GM23248 (cell line): ENCODE results near the gene AUP1. TPM values are rescaled to one million over a fixed set of nuclear protein-coding genes. Genes with fewer than 3 reads are reported as not detected.

Experiments used
- DNase-seq: peaks from one replicate; pipeline ENCODE4 v3.0.0-alpha.2; 2015
- H2AFZ ChIP-seq: fragments of 200-600 bp; sonication (generic); 2 replicates; pipeline ENCODE4 v1.6.1; 2016; ENCODE audit warnings: antibody characterized with exemption
- H3F3A ChIP-seq: fragments of 200-600 bp; sonication (generic); 2 replicates; pipeline ENCODE4 v1.6.1; 2016; ENCODE audit warnings: mild to moderate bottlenecking, antibody characterized with exemption, mixed run types; ENCODE audit not compliant: insufficient read depth
- H3K27ac ChIP-seq: fragments of 200-600 bp; sonication (generic); 2 replicates; pipeline ENCODE4 v1.5.1; 2016; ENCODE audit warnings: mild to moderate bottlenecking
- H3K27me3 ChIP-seq: fragments of 200-600 bp; sonication (generic); replicated peaks from 2 replicates; pipeline ENCODE4 v1.6.1; 2016; ENCODE audit warnings: mild to moderate bottlenecking; ENCODE audit not compliant: insufficient read depth
- H3K36me3 ChIP-seq: fragments of 200-600 bp; sonication (generic); 2 replicates; pipeline ENCODE4 v1.6.1; 2016; ENCODE audit warnings: low read depth, mild to moderate bottlenecking
- H3K4me1 ChIP-seq: fragments of 200-600 bp; sonication (generic); 2 replicates; pipeline ENCODE4 v1.6.1; 2016; ENCODE audit warnings: mild to moderate bottlenecking; ENCODE audit not compliant: insufficient read depth
- H3K4me2 ChIP-seq: fragments of 200-600 bp; sonication (generic); one replicate; pipeline ENCODE4 v1.6.1; 2016; ENCODE audit warnings: mild to moderate bottlenecking; ENCODE audit not compliant: unreplicated experiment
- H3K4me3 ChIP-seq: fragments of 200-600 bp; sonication (generic); 2 replicates; pipeline ENCODE4 v1.5.1; 2016; ENCODE audit warnings: mild to moderate bottlenecking
- H3K79me2 ChIP-seq: fragments of 200-600 bp; sonication (generic); 2 replicates; pipeline ENCODE4 v1.6.1; 2016; ENCODE audit warnings: mild to moderate bottlenecking; ENCODE audit not compliant: insufficient read depth
- H3K9ac ChIP-seq: fragments of 200-600 bp; sonication (generic); 2 replicates; pipeline ENCODE4 v1.6.1; 2016; ENCODE audit warnings: mild to moderate bottlenecking
- H3K9me2 ChIP-seq: fragments of 200-600 bp; sonication (generic); 2 replicates; pipeline ENCODE4 v1.6.1; 2016; ENCODE audit warnings: mixed run types, mild to moderate bottlenecking, moderate library complexity; ENCODE audit not compliant: insufficient read depth
- H3K9me3 ChIP-seq: fragments of 200-600 bp; sonication (generic); one replicate; pipeline ENCODE4 v1.6.1; 2017; ENCODE audit warnings: low read depth
- H4K20me1 ChIP-seq: fragments of 200-600 bp; sonication (generic); 2 replicates; pipeline ENCODE4 v1.6.0; 2016; ENCODE audit not compliant: insufficient read depth
- EZH2 ChIP-seq: fragments of 200-600 bp; sonication (generic); IDR thresholded peaks from 2 replicates; pipeline ENCODE4 v1.6.1; 2018; ENCODE audit warnings: antibody characterized with exemption, mild to moderate bottlenecking; ENCODE audit not compliant: insufficient read depth, poor library complexity, severe bottlenecking
- EZH2phosphoT487 ChIP-seq: fragments of 200-600 bp; sonication (generic); IDR thresholded peaks from 2 replicates; pipeline ENCODE4 v1.6.1; 2018; ENCODE audit warnings: antibody characterized with exemption, moderate library complexity, mild to moderate bottlenecking, low read depth; ENCODE audit not compliant: insufficient read depth
- WGBS, 2 experiments: methylation state at CpG; one replicate each; pipeline ENCODE4 v1.1.6; 2015 to 2017; ENCODE audit warnings: low lambda C conversion rate in 2 of 2, low coverage in 1 of 2; ENCODE audit errors: missing lambda C conversion rate in 2 of 2; 5-methylcytosine and 5-hydroxymethylcytosine counted together
- in situ Hi-C: fragments of 300-500 bp; cut with MboI; formaldehyde crosslinking; loops from 2 replicates; pipeline ENCODE4 v1.15.0; 2020
- polyA plus RNA-seq: library from polyadenylated mRNA; unstranded; fragments of >200 nt; fragmentation: Nextera tagmentation; extraction: Ambion mirVana; gene quantifications from 2 replicates; pipeline ENCODE4 v1.2.1, GENCODE V29; 2016
- total RNA-seq: library from RNA; depleted of rRNA; stranded (reverse); fragments of >200 nt; shearing (Covaris generic); gene quantifications from 2 replicates; pipeline ENCODE4 v1.2.3, GENCODE V29; 2014

AUP1 gene
- total and polyA plus RNA-seq, 2 experiments from 2014 or later = 119 to 122 TPM

GRCh38 chr2:74513605-74514367 lies 15.7 kb downstream of the AUP1 start:
- H3K4me1 ChIP-seq = no peaks in the 10 kb centered on the region
- H3K4me3 ChIP-seq = no peak overlapping the region
- no peaks in the 10 kb centered on the region for H3K9me3 ChIP-seq
- no peak overlapping the region for H2AFZ ChIP-seq
- H3K9ac ChIP-seq = no peak overlapping the region
- H3K79me2 ChIP-seq = no peaks in the 10 kb centered on the region
- no peak overlapping the region for H3K4me2 ChIP-seq
- no peaks in the 10 kb centered on the region for H3F3A ChIP-seq
- no peak overlapping the region for H3K27ac ChIP-seq
- in situ Hi-C loops = no loop called here
- TF ChIP-seq EZH2 (peak; percentile 94), EZH2phosphoT487 (no peak; the same call in 1 of the 2 replicates)
- WGBS, 2 experiments = 13 to 14% methylated on average over 42 to 45 of the region's 52 CpGs
- H3K9me2 ChIP-seq = no peaks in the 10 kb centered on the region
- H4K20me1 ChIP-seq = no peaks in the 10 kb centered on the region
- H3K36me3 ChIP-seq = no peaks in the 10 kb centered on the region
- DNase-seq = peak; percentile 45
- peaks cover 72% of the 10 kb centered on the region for H3K27me3 ChIP-seq

DNA sequence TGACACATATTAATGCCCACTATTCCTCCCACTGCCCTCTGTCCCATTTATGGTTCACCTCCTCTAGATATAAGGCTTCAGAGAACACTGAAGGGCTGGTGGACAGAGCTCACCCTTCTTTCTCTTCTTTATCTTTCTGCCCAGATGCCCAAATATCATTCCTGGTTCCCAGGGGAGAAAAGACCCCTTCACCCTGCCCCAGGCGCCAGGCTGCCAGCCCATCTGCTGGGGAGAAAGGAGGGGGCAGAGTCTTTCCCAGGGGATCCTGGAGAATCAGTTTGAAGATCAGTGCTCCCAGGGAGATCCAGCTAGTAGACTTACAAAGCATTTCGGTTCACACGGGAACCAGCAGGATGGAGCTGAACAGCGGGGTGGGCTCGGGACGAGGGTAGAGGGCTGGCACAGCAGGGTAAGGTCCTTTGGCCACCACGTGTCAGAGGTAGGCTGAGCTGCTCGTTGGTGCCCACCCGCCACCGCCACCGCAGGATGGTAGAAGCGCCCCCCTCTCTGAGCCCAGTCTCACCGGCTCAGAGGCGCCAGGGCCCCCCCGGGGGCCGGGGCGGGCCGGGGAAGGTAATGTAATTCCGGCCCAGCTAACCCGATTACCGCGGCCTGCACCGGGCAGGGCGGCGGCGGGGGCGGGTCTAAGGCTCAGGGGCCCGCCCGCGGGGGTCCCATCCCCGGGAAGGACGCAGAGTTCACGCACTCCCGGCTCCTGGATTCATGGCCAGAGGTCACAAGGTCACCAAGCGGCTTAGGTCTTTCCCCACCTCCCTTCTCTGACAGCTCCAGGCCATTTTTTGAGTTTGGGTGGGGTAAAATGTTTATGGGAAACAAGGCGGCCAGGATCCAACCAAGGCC lies 16.5 kb downstream of the AUP1 start:
- Histone ChIP-seq H3K4me1 (no peaks in the 10 kb centered on the region), H3K9me2 (no peaks in the 10 kb centered on the region), H4K20me1 (no peaks in the 10 kb centered on the region), H3K9me3 (no peaks in the 10 kb centered on the region), H3K9ac (no peak overlapping the region), H3K79me2 (no peaks in the 10 kb centered on the region), H3K27ac (no peak overlapping the region), H2AFZ (no peak overlapping the region), H3K36me3 (no peaks in the 10 kb centered on the region), H3K4me2 (no peak overlapping the region), H3K4me3 (no peak overlapping the region), H3F3A (no peaks in the 10 kb centered on the region), H3K27me3 (peaks cover 64% of the 10 kb centered on the region)
- in situ Hi-C loops = no loop called here
- WGBS, 2 experiments = 9 to 18% methylated on average over 15 to 30 of the region's 36 CpGs
- TF ChIP-seq EZH2 (no peak), EZH2phosphoT487 (0 out of 2 replicates have a peak, but pooled peaks have one; percentile 1)
- no peak for DNase-seq

DNA sequence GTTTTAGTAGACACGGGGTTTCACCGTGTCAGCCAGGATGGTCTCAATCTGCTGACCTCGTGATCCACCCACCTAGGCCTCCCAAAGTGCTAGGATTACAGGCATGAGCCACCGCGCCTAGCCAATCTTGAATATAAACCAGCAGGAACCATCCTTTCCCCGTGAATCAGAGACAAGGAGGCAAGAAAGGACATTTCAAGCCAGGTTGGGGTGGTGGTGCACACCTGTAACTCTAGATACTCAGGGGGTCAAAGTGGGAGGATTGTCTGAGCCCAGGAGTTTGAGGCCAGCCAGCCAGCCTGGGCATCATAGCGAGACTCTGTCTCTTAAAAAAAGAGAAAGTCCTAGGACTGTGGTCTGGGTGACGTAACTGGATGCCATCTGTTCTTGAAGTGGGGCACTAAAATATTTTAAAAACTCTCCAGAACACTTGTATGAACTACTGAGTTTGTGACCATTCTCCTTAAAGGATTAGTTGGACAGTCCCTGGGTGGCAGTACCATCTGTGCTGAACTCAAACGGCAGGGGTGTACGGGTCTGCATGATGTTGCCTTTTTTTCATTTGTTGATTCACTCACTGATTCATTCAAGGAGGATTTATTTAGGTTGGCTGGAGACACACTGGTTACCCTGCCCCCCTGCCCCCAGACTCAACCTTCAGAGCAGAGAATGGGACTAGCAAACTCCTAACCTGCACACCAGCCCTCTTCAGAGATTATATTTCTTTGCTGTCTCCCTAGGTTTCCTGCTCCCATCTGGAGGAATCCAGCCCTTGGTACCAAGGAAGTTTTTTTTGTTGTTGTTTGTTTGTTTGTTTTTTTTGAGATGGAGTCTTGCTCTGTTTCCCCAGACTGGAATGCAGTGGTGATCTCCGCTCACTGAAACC lies 18.2 kb downstream of the AUP1 start:
- Histone ChIP-seq H3K36me3 (no peaks in the 10 kb centered on the region), H3K27ac (no peak overlapping the region), H3K9ac (no peak overlapping the region), H3K4me1 (peaks cover 5% of the 10 kb centered on the region), H3F3A (0 out of 2 replicates have a peak, but pooled peaks cover 6% of the 10 kb centered on the region), H2AFZ (no peak overlapping the region), H4K20me1 (no peaks in the 10 kb centered on the region), H3K27me3 (peaks cover 48% of the 10 kb centered on the region), H3K4me2 (no peak overlapping the region), H3K9me3 (no peaks in the 10 kb centered on the region), H3K4me3 (no peak overlapping the region), H3K9me2 (no peaks in the 10 kb centered on the region), H3K79me2 (peaks cover 8% of the 10 kb centered on the region)
- 42 to 43% methylated on average over 11 of the region's 11 CpGs for WGBS, 2 experiments
- peak; percentile 48 for DNase-seq
- TF ChIP-seq EZH2 = no peak
- TF ChIP-seq EZH2phosphoT487 = no peak
- in situ Hi-C loops = no loop called here

- in situ Hi-C loops = no loop called here
Observed at GRCh38 chr2:74510272-74510671, 19.2 kb downstream of the AUP1 start.

More at GRCh38 chr2:74510272-74510671, 19.2 kb downstream of the AUP1 start:
- H4K20me1 ChIP-seq = no peaks in the 10 kb centered on the region
- peaks cover 19% of the 10 kb centered on the region for H3K79me2 ChIP-seq
- H3K9me2 ChIP-seq = no peaks in the 10 kb centered on the region
- H2AFZ ChIP-seq = no peak overlapping the region
- no peak overlapping the region for H3K4me2 ChIP-seq
- peaks cover 16% of the 10 kb centered on the region for H3K4me1 ChIP-seq
- no peaks in the 10 kb centered on the region for H3K9me3 ChIP-seq
- no peak for DNase-seq
- peaks cover 37% of the 10 kb centered on the region for H3K27me3 ChIP-seq
- 92 to 100% methylated on average over 4 of the region's 4 CpGs for WGBS, 2 experiments
- TF ChIP-seq EZH2phosphoT487 = no peak
- no peak for TF ChIP-seq EZH2
- H3K36me3 ChIP-seq = no peaks in the 10 kb centered on the region
- no peak overlapping the region for H3K4me3 ChIP-seq
- H3K9ac ChIP-seq = no peak overlapping the region
- no peak overlapping the region for H3K27ac ChIP-seq
- 0 out of 2 replicates have a peak, but pooled peaks cover 6% of the 10 kb centered on the region for H3F3A ChIP-seq
